Measurements from ENCODE around the gene PSENEN. TPM values are rescaled to one million over a fixed set of nuclear protein-coding genes. Genes with fewer than 3 reads are reported as not detected.

The PSENEN gene
- total RNA-seq, result 8.8 and 11.6 TPM in 2 replicates

DNA sequence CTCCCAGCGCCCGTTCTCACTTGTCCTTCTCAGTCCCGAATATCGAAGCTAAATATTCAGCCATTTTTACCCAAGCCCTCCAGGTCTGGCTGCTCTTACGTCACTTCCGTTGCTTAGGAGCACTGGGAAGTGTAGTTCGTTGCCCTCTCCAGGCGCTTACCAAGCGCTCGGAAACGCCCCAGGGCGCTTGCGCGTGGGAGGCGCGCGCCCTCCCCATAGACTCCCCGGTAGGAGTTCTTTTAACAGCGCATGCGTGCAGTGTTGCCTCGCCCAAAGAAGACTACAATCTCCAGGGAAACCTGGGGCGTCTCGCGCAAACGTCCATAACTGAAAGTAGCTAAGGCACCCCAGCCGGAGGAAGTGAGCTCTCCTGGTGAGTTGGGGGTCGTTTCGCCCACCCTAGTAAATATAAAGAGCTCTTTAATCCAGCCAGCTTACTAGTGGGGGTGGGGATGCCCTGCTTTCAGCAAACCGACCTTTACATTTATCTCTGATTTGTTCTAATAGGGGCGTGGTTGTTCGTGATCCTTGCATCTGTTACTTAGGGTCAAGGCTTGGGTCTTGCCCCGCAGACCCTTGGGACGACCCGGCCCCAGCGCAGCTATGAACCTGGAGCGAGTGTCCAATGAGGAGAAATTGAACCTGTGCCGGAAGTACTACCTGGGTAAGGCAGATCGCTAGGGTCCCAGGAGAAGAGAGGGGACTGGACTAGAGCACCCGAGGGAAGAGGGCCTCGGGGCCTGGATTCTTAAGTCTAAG lies at the start of gene PSENEN, which contains the start of gene U2AF1L4:
Gene PSENEN (plus strand): TSS at position 324 of the 759 bp plus-strand sequence. CDS start 280 bp downstream, at position 604.
Gene U2AF1L4 (minus strand): TSS at position 91 of the 759 bp plus-strand sequence. CDS start 27 bp downstream, at position 64.
- Histone ChIP-seq H2AFZ (ENCODE audit: low read length) (peak within 1 kb of the TSS; percentile 92), H3K36me3 (ENCODE audit: insufficient read depth, low read length) (peaks cover 13% of the 10 kb centered on the region), H3K4me3 (ENCODE audit: insufficient read depth, low read length) (peak within 1 kb of the TSS; percentile 87), H3K4me2 (ENCODE audit: insufficient read depth, low read length) (peak within 1 kb of the TSS; percentile 97), H4K20me1 (ENCODE audit: insufficient read depth, low read length) (peaks cover 10% of the 10 kb centered on the region), H3K9me3 (ENCODE audit: low read depth, low read length) (no peaks in the 10 kb centered on the region), H3K79me2 (ENCODE audit: insufficient read depth, low read length) (peaks cover 41% of the 10 kb centered on the region), H3K27me3 (ENCODE audit: insufficient read depth, low read length) (no peaks in the 10 kb centered on the region), H3K4me1 (ENCODE audit: insufficient read depth, low read length) (peaks cover 29% of the 10 kb centered on the region), H3K27ac (ENCODE audit: low read depth, low read length) (peak within 1 kb of the TSS; percentile 97)
- TF ChIP-seq, protein P1, sequence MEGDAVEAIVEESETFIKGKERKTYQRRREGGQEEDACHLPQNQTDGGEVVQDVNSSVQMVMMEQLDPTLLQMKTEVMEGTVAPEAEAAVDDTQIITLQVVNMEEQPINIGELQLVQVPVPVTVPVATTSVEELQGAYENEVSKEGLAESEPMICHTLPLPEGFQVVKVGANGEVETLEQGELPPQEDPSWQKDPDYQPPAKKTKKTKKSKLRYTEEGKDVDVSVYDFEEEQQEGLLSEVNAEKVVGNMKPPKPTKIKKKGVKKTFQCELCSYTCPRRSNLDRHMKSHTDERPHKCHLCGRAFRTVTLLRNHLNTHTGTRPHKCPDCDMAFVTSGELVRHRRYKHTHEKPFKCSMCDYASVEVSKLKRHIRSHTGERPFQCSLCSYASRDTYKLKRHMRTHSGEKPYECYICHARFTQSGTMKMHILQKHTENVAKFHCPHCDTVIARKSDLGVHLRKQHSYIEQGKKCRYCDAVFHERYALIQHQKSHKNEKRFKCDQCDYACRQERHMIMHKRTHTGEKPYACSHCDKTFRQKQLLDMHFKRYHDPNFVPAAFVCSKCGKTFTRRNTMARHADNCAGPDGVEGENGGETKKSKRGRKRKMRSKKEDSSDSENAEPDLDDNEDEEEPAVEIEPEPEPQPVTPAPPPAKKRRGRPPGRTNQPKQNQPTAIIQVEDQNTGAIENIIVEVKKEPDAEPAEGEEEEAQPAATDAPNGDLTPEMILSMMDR (IDR thresholded peaks at IDR 0.05; ENCODE audit: extremely low read depth, low read depth, low read length), result no peak
- peak; percentile 98 for DNase-seq (ENCODE audit: insufficient read length, low spot score, missing footprints)

DNA sequence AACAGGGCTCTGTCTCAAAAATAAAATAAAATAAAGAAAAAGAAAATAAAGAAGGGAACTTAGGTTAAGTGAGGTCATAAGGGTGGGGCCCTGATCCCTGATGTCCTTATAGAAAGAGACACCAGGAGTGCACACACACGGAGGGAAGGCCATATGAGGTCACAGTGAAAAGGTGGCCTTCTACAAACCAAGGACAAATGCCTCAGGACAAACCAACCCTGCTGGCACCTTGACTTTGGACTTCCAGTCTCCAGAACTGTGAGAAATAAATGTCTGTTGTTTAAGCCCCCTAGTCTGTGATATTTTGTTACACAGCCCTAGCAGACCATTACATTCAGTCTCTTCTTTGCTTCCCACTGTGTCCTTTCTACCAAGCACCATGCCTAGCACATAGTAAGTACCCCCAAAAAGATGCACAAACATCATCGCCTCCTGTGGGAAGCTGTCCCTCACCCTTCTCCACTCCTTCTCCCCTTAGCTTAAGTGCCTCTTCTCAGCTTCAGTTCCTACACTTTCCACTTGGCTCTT lies 49.5 kb upstream of the PSENEN start:
- H3K27me3 ChIP-seq (ENCODE audit: insufficient read depth, low read length), result no peaks in the 10 kb centered on the region
- no peaks in the 10 kb centered on the region for H3K9me3 ChIP-seq (ENCODE audit: low read depth, low read length)
- TF ChIP-seq, protein P1 (IDR thresholded peaks at IDR 0.05; ENCODE audit: extremely low read depth, low read depth, low read length), result no peak

DNA sequence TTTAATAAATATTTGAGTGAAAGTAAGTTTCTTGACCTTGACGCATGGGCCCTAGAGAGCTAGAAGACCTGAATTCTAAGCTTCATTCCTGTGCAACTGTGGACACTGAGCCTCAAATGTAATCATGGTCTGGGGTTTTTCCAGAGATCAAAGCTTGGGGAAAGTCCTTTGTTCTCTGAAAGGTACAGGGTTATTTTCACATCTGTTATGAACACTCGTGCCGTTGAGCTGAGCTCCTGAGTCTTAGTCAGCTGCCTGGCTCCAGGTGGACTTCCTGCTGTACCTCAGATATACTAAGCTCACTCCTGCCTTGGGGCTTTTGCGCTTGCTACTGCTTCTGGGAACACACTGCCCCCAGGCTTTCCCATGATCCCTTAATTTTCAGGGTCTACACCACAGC lies 48.6 kb upstream of the PSENEN start:
- H3K27ac ChIP-seq (ENCODE audit: low read depth, low read length), result no peak overlapping the region
- no peak for DNase-seq (ENCODE audit: insufficient read length, low spot score, missing footprints)
- H3K4me2 ChIP-seq (ENCODE audit: insufficient read depth, low read length), result no peak overlapping the region
- H3K36me3 ChIP-seq (ENCODE audit: insufficient read depth, low read length), result no peaks in the 10 kb centered on the region
- H3K4me1 ChIP-seq (ENCODE audit: insufficient read depth, low read length), result no peaks in the 10 kb centered on the region
- TF ChIP-seq, protein P1 (IDR thresholded peaks at IDR 0.05; ENCODE audit: extremely low read depth, low read depth, low read length), result no peak
- no peaks in the 10 kb centered on the region for H4K20me1 ChIP-seq (ENCODE audit: insufficient read depth, low read length)
- no peaks in the 10 kb centered on the region for H3K27me3 ChIP-seq (ENCODE audit: insufficient read depth, low read length)
- no peak overlapping the region for H2AFZ ChIP-seq (ENCODE audit: low read length)
- no peaks in the 10 kb centered on the region for H3K9me3 ChIP-seq (ENCODE audit: low read depth, low read length)
- no peaks in the 10 kb centered on the region for H3K79me2 ChIP-seq (ENCODE audit: insufficient read depth, low read length)
- H3K4me3 ChIP-seq (ENCODE audit: insufficient read depth, low read length), result no peak overlapping the region

More for the DNA sequence above, 49.5 kb upstream of the PSENEN start:
- Histone ChIP-seq H3K4me1 (ENCODE audit: insufficient read depth, low read length) (no peaks in the 10 kb centered on the region), H3K4me3 (ENCODE audit: insufficient read depth, low read length) (no peak overlapping the region), H3K4me2 (ENCODE audit: insufficient read depth, low read length) (no peak overlapping the region), H3K36me3 (ENCODE audit: insufficient read depth, low read length) (no peaks in the 10 kb centered on the region), H4K20me1 (ENCODE audit: insufficient read depth, low read length) (no peaks in the 10 kb centered on the region), H2AFZ (ENCODE audit: low read length) (no peak overlapping the region), H3K79me2 (ENCODE audit: insufficient read depth, low read length) (no peaks in the 10 kb centered on the region), H3K27ac (ENCODE audit: low read depth, low read length) (no peak overlapping the region)
- no peak for DNase-seq (ENCODE audit: insufficient read length, low spot score, missing footprints)
